Kidney epithelial cell (primary cell): Measurements from ENCODE around the gene RNASE13. TPM values are rescaled to one million over a fixed set of nuclear protein-coding genes. Genes with fewer than 3 reads are reported as not detected.
"Not testable (repeated sequence)": the region's sequence is repeated elsewhere in the genome, so short reads cannot be mapped to it uniquely, and the experiment has no call there.

Experiments used
- DNase-seq: peaks from one replicate; pipeline ENCODE4 v3.0.0-alpha.2; 2010; ENCODE audit warnings: low read depth
- H3K27me3 ChIP-seq: 2 replicates; pipeline ENCODE4 v1.6.0; 2011; ENCODE audit warnings: low read length; ENCODE audit not compliant: control insufficient read depth, insufficient read depth
- H3K36me3 ChIP-seq: 2 replicates; pipeline ENCODE4 v1.5.1; 2011; ENCODE audit warnings: low read length; ENCODE audit not compliant: control insufficient read depth, insufficient read depth
- H3K4me3 ChIP-seq: 2 replicates; pipeline ENCODE4 v1.5.1; 2011; ENCODE audit warnings: low read depth, mild to moderate bottlenecking, control low read depth, low read length
- CTCF ChIP-seq: IDR thresholded peaks from 2 replicates; pipeline ENCODE4 v1.5.1; 2011; ENCODE audit warnings: mild to moderate bottlenecking, moderate library complexity, low read length, control low read depth, inconsistent platforms; ENCODE audit not compliant: insufficient read depth, poor library complexity, severe bottlenecking
- total RNA-seq: library from RNA; depleted of rRNA; stranded (reverse); fragments of >200 nt; gene quantifications from 2 replicates; pipeline ENCODE4 v1.2.3, GENCODE V29; 2015

The RNASE13 gene
- total RNA-seq, 1 donor from 2014 or later, result not detected

GRCh38 chr14:20988717-20989470 lies 45.7 kb downstream of the RNASE13 start:
- no peaks in the 10 kb centered on the region for H3K27me3 ChIP-seq
- peaks cover 3% of the 10 kb centered on the region for H3K36me3 ChIP-seq
- DNase-seq, result no peak
- peak overlapping the region; percentile 11 for H3K4me3 ChIP-seq
- no peak for TF ChIP-seq CTCF

GRCh38 chr14:20986811-20987210 lies 47.8 kb downstream of the RNASE13 start:
- Histone ChIP-seq H3K36me3 (peaks cover under 1% of the 10 kb centered on the region), H3K27me3 (no peaks in the 10 kb centered on the region), H3K4me3 (no peak overlapping the region)
- DNase-seq, result peak; percentile 92
- TF ChIP-seq CTCF, result no peak

- not testable (repeated sequence) for H3K27me3 ChIP-seq, H3K36me3 ChIP-seq, H3K4me3 ChIP-seq, DNase-seq
Measured at GRCh38 chr14:20985650-20986049, 49.0 kb downstream of the RNASE13 start.

Other genes starting within 250 kb of the RNASE13 start
- gene RNASE1, start 232.0 kb downstream of the RNASE13 start, total RNA-seq, result not detected in 2 replicates
- gene RNASE3, start 143.4 kb downstream of the RNASE13 start, total RNA-seq, result not detected in 2 replicates
- not detected in 2 replicates for gene RNASE2, start 79.3 kb downstream of the RNASE13 start, total RNA-seq
- 83.2 and 93.0 TPM in 2 replicates for gene METTL17, start 44.8 kb downstream of the RNASE13 start, total RNA-seq
- 0.25 TPM in 1 of 2 replicates, not detected in the other for gene SLC39A2, start 35.5 kb downstream of the RNASE13 start, total RNA-seq
- gene NDRG2, start 9.7 kb downstream of the RNASE13 start, total RNA-seq, result 5.2 and 10.5 TPM in 2 replicates
- not detected in 2 replicates for gene TPPP2, start 4.6 kb downstream of the RNASE13 start, total RNA-seq
- gene RNASE7, start 7.6 kb upstream of the RNASE13 start, total RNA-seq, result not detected in 2 replicates
- not detected in 2 replicates for gene RNASE8, start 23.0 kb upstream of the RNASE13 start, total RNA-seq
- gene ARHGEF40, start 35.5 kb upstream of the RNASE13 start, total RNA-seq, result 59.4 and 59.7 TPM in 2 replicates
- 25.5 and 34.5 TPM in 2 replicates for gene ZNF219, start 63.8 kb upstream of the RNASE13 start, total RNA-seq
- not detected in 2 replicates for gene TMEM253, start 66.3 kb upstream of the RNASE13 start, total RNA-seq
- gene OR5AU1, start 121.3 kb upstream of the RNASE13 start, total RNA-seq, result not detected in 2 replicates
- gene HNRNPC, start 234.6 kb upstream of the RNASE13 start, total RNA-seq, result 723 and 773 TPM in 2 replicates
- not detected in 2 replicates for gene RPGRIP1, start 245.3 kb upstream of the RNASE13 start, total RNA-seq